Measurements from ENCODE around the gene CRYAB.
"Not testable (repeated sequence)": the region's sequence is repeated elsewhere in the genome, so short reads cannot be mapped to it uniquely, and the experiment has no call there.

Gene CRYAB

GRCh38 chr11:111906680-111907079 lies 4.9 kb downstream of the CRYAB start:
- no peak for DNase-seq (ENCODE audit: low spot score)

GRCh38 chr11:111905411-111905810 lies 6.2 kb downstream of the CRYAB start:
- DNase-seq (ENCODE audit: low spot score) = no peak

GRCh38 chr11:111886844-111887243 lies 24.7 kb downstream of the CRYAB start:
- no peak for DNase-seq (ENCODE audit: low spot score)

- no peak for DNase-seq (ENCODE audit: low spot score)
Measured at GRCh38 chr11:111886032-111886431, 25.5 kb downstream of the CRYAB start.

- not testable (repeated sequence) for DNase-seq (ENCODE audit: low spot score)
Measured at GRCh38 chr11:111885053-111885452, 26.5 kb downstream of the CRYAB start.

- no peak for DNase-seq (ENCODE audit: low spot score)
Measured at GRCh38 chr11:111882202-111882601, 29.4 kb downstream of the CRYAB start.

GRCh38 chr11:111879637-111879960 lies 32.0 kb downstream of the CRYAB start:
- no peak for DNase-seq (ENCODE audit: low spot score)

- DNase-seq (ENCODE audit: low spot score) = peak; percentile 99
Measured at GRCh38 chr11:111878849-111879636, 32.5 kb downstream of the CRYAB start, which contains the start of the genes CFAP68 and FDXACB1. Gene CFAP68 (plus strand): TSS chr11:111879541. CDS start chr11:111879561, 20 bp downstream. Gene FDXACB1 (minus strand): TSS chr11:111879165. CDS start chr11:111879132, 33 bp downstream.

- DNase-seq (ENCODE audit: low spot score) = no peak
Measured at GRCh38 chr11:111878385-111878848, 33.2 kb downstream of the CRYAB start.

- no peak for DNase-seq (ENCODE audit: low spot score)
Measured at GRCh38 chr11:111871693-111872161, 39.8 kb downstream of the CRYAB start.

GRCh38 chr11:111870886-111871692 lies 40.5 kb downstream of the CRYAB start, which contains the start of gene ALG9:
Gene ALG9 (minus strand): TSS chr11:111871581. CDS start chr11:111871482, 99 bp downstream.
- DNase-seq (ENCODE audit: low spot score) = peak; percentile 86

GRCh38 chr11:111870522-111870885 lies 41.1 kb downstream of the CRYAB start:
- no peak for DNase-seq (ENCODE audit: low spot score)

GRCh38 chr11:111870113-111870512 lies 41.5 kb downstream of the CRYAB start:
- DNase-seq (ENCODE audit: low spot score) = no peak

- no peak for DNase-seq (ENCODE audit: low spot score)
Measured at GRCh38 chr11:111860257-111860656, 51.3 kb downstream of the CRYAB start.
